ENCODE measurements around the gene PCK1. TPM values are rescaled to one million over a fixed set of nuclear protein-coding genes. Genes with fewer than 3 reads are reported as not detected.

The PCK1 gene
- total RNA-seq, 4 donors from 2014 or later, result 395 to 794 (median 739) TPM

- Histone ChIP-seq H3K4me1 (peaks cover 9 to 29% (median 18%) of the 10 kb centered on the region in 4 donors), H3K4me3 (no peak overlapping the region), H3K27ac (no peak overlapping the region), H3K9me3 (no peaks in the 10 kb centered on the region), H3K36me3 (no peaks in the 10 kb centered on the region), H3K27me3 (no peaks in the 10 kb centered on the region)
- TF ChIP-seq EP300 (IDR thresholded peaks at IDR 0.05; ENCODE audit: low read depth) (no peak), POLR2AphosphoS5 (IDR thresholded peaks at IDR 0.05) (no peak), POLR2A (IDR thresholded peaks at IDR 0.05) (no peak)
- TF ChIP-seq, protein P1, sequence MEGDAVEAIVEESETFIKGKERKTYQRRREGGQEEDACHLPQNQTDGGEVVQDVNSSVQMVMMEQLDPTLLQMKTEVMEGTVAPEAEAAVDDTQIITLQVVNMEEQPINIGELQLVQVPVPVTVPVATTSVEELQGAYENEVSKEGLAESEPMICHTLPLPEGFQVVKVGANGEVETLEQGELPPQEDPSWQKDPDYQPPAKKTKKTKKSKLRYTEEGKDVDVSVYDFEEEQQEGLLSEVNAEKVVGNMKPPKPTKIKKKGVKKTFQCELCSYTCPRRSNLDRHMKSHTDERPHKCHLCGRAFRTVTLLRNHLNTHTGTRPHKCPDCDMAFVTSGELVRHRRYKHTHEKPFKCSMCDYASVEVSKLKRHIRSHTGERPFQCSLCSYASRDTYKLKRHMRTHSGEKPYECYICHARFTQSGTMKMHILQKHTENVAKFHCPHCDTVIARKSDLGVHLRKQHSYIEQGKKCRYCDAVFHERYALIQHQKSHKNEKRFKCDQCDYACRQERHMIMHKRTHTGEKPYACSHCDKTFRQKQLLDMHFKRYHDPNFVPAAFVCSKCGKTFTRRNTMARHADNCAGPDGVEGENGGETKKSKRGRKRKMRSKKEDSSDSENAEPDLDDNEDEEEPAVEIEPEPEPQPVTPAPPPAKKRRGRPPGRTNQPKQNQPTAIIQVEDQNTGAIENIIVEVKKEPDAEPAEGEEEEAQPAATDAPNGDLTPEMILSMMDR (IDR thresholded peaks at IDR 0.05), result no peak
- WGBS, 2 donors (ENCODE audit: low coverage in 1 of 2), result 81 to 86% methylated on average over 1 to 2 of the region's 2 CpGs
- in situ Hi-C loops (cut with MboI; ENCODE audit: low pct_ligation_motif_present in 1 of 4, low pct_unique_long_range_greater_than_20kb in 1 of 4, low sequenced_read_pairs in 3 of 4), result loop anchor here in 1 of 4 donors (25.0 kb wide), 1 partner anchor 189 kb away; the partner anchor contains the start of gene RBM38
- intact Hi-C loops (cut with DNase I; ENCODE audit: low total_unique reads), result no loop called here
- DNase-seq, result no peak
Observed at GRCh38 chr20:57576002-57576401, 15.1 kb downstream of the PCK1 start.

GRCh38 chr20:57576617-57577550 is 16.0 kb downstream of the PCK1 start:
- TF ChIP-seq POLR2AphosphoS5 (IDR thresholded peaks at IDR 0.05), result no peak
- no peak for TF ChIP-seq EP300 (IDR thresholded peaks at IDR 0.05; ENCODE audit: low read depth)
- TF ChIP-seq, protein P1 (IDR thresholded peaks at IDR 0.05), result no peak
- TF ChIP-seq POLR2A (IDR thresholded peaks at IDR 0.05), result no peak
- H3K27ac ChIP-seq, result no peak overlapping the region
- DNase-seq, result no peak
- no peaks in the 10 kb centered on the region for H3K9me3 ChIP-seq
- peaks cover 15 to 31% (median 21%) of the 10 kb centered on the region in 4 donors for H3K4me1 ChIP-seq
- H3K27me3 ChIP-seq, result no peaks in the 10 kb centered on the region
- H3K36me3 ChIP-seq, result no peaks in the 10 kb centered on the region
- H3K4me3 ChIP-seq, result no peak overlapping the region
- in situ Hi-C loops (cut with MboI; ENCODE audit: low pct_ligation_motif_present in 1 of 4, low pct_unique_long_range_greater_than_20kb in 1 of 4, low sequenced_read_pairs in 3 of 4), result loop anchor here in 1 of 4 donors (25.0 kb wide), 1 partner anchor 190 kb away; the partner anchor contains the start of gene RBM38
- intact Hi-C loops (cut with DNase I; ENCODE audit: low total_unique reads), result no loop called here
- WGBS, 2 donors (ENCODE audit: low coverage in 1 of 2), result 75 to 92% methylated on average over 4 to 6 of the region's 6 CpGs

DNA sequence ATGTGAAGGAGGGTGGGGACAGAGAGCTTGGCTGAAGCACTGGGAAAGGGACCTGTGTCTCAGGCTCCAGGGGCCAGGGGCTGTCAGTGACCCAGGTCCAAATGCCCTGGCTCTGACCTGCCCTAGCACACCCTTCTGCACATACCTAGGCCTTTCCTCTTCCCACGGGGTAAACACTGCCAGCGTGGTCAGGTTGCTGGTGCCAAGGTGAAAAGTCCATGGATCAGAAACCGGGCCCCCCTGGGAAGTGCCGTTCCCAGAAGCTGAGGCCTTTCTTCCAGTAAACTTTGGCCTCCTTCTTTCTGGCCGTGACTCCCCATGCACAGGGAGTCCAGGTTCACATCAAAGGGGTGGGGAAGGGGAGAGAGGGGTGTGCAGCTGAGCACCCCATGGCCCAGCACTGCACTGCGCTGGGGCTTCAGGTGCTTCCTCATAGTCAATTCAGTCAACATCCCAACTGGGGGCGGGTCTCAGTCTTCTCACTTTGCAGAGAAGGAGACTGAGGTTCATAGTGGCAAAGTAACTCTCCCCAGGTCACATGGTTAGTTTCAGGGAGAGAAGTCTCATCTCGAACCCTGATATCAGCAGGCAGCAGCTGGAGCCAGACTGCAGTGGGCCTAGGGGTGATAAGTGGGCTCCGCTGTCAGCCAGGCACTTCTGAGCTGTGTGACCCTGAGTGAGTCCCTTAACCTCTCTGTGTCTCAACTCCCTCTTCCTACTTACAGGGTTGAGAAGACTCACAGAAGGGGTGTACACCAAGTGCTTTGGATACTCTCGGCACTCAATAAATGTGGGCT is 17.0 kb downstream of the PCK1 start:
- Histone ChIP-seq H3K27ac (no peak overlapping the region), H3K4me1 (peaks cover 16 to 33% (median 21%) of the 10 kb centered on the region in 4 donors), H3K9me3 (no peaks in the 10 kb centered on the region), H3K4me3 (no peak overlapping the region), H3K27me3 (no peaks in the 10 kb centered on the region), H3K36me3 (no peaks in the 10 kb centered on the region)
- in situ Hi-C loops (cut with MboI; ENCODE audit: low pct_ligation_motif_present in 1 of 4, low pct_unique_long_range_greater_than_20kb in 1 of 4, low sequenced_read_pairs in 3 of 4) (loop anchor here in 1 of 4 donors (25.0 kb wide), 1 partner anchor 191 kb away; the partner anchor contains the start of gene RBM38), intact Hi-C loops (cut with DNase I; ENCODE audit: low total_unique reads) (no loop called here)
- no peak for DNase-seq
- 52 to 60% methylated on average over 3 to 10 of the region's 10 CpGs for WGBS, 2 donors (ENCODE audit: low coverage in 1 of 2)
- TF ChIP-seq POLR2AphosphoS5 (IDR thresholded peaks at IDR 0.05), result no peak
- no peak for TF ChIP-seq EP300 (IDR thresholded peaks at IDR 0.05; ENCODE audit: low read depth)
- TF ChIP-seq, protein P1 (IDR thresholded peaks at IDR 0.05), result no peak
- no peak for TF ChIP-seq POLR2A (IDR thresholded peaks at IDR 0.05)
